ENCODE results near the gene RPL13A. TPM values are rescaled to one million over a fixed set of nuclear protein-coding genes. Genes with fewer than 3 reads are reported as not detected.
"Not testable (repeated sequence)": the region's sequence is repeated elsewhere in the genome, so short reads cannot be mapped to it uniquely, and the experiment has no call there.

Gene RPL13A
- total RNA-seq, 1 donor from 2014 or later, result 2,053 TPM

DNA sequence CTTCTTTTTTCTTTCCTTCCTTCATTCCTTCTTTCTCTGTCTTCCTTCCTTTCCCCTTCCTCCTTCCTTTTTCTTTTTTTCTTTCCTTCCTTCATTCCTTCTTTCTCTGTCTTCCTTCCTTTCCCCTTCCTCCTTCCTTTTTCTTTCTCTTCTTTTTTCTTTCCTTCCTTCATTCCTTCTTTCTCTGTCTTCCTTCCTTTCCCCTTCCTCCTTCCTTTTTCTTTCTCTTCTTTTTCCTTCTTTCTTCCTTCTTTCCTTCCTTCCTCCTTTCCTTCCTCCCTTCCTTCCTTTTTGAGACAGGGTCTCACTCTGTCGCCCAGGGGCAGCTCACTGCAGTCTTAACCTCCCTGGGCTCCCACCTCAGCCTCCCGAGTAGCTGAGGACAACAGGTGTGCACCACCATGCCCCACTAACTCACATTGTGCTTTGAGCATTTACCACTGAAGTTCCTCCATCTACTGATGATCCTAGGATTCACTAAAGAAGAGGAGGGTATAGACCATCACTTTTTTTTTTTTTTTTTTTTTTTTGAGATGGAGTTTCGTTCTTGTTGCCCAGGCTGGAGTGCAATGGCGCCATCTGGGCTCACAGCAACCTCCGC, 43.2 kb upstream of the RPL13A start:
- not testable (repeated sequence) for H3K27ac Mint-ChIP-seq; H3K9me3 ChIP-seq (ENCODE audit: low read depth); H2AFZ ChIP-seq (replicated peaks); H3K36me3 ChIP-seq; H3K4me3 ChIP-seq; H3K4me1 ChIP-seq; DNase-seq (ENCODE audit: low spot score); H3K27ac ChIP-seq; H3K79me2 ChIP-seq (ENCODE audit: low read depth); H3K4me2 ChIP-seq; H3K9me3 Mint-ChIP-seq; H3K36me3 Mint-ChIP-seq; H3K9ac ChIP-seq
- Histone ChIP-seq H3K27me3 (peaks cover 35% of the 10 kb centered on the region), H3F3A (ENCODE audit: low read depth) (peaks cover 54% of the 10 kb centered on the region), H4K20me1 (ENCODE audit: low read depth) (peaks cover 11% of the 10 kb centered on the region)
- Mint-ChIP-seq H3K27me3 (ENCODE audit: insufficient read depth, low read depth) (peaks cover 41% of the 10 kb centered on the region), H3K4me3 (peak overlapping the region; percentile 85), H3K4me1 (peaks cover 21% of the 10 kb centered on the region)
- peak; percentile 11 for TF ChIP-seq EZH2 (IDR thresholded peaks at IDR 0.05)

DNA sequence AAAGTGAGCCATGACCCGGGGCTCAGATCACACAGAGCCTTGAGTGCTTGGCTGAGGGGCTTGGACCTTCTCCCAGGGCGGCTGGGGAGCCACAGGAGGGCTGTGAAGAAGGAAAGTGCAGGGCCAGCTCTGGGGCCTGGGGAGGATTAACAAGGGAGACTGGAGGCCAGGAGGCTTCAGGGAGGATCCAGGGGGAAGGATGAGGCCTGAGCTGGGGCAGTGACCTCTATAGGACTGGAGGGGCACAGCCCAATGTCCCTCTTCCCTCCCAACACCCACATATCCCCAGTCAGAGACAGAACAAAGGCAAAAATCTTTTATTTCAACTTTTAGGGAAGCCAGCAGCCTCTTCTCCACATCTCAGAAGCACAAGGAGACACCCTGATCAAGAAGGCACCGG, 41.4 kb upstream of the RPL13A start:
- Mint-ChIP-seq H3K27me3 (ENCODE audit: insufficient read depth, low read depth) (peaks cover 23% of the 10 kb centered on the region), H3K27ac (peak overlapping the region; percentile 81), H3K4me3 (no peak overlapping the region), H3K9me3 (no peaks in the 10 kb centered on the region), H3K4me1 (peaks cover 20% of the 10 kb centered on the region), H3K36me3 (peaks cover 9% of the 10 kb centered on the region)
- peaks cover 13% of the 10 kb centered on the region for H3K4me1 ChIP-seq
- peaks cover 17% of the 10 kb centered on the region for H3K27me3 ChIP-seq
- no peaks in the 10 kb centered on the region for H3K9me3 ChIP-seq (ENCODE audit: low read depth)
- H3K4me3 ChIP-seq, result no peak overlapping the region
- no peaks in the 10 kb centered on the region for H3K36me3 ChIP-seq
- no peak overlapping the region for H3K27ac ChIP-seq
- TF ChIP-seq EZH2 (IDR thresholded peaks at IDR 0.05), result no peak
- TF ChIP-seq, protein P1, sequence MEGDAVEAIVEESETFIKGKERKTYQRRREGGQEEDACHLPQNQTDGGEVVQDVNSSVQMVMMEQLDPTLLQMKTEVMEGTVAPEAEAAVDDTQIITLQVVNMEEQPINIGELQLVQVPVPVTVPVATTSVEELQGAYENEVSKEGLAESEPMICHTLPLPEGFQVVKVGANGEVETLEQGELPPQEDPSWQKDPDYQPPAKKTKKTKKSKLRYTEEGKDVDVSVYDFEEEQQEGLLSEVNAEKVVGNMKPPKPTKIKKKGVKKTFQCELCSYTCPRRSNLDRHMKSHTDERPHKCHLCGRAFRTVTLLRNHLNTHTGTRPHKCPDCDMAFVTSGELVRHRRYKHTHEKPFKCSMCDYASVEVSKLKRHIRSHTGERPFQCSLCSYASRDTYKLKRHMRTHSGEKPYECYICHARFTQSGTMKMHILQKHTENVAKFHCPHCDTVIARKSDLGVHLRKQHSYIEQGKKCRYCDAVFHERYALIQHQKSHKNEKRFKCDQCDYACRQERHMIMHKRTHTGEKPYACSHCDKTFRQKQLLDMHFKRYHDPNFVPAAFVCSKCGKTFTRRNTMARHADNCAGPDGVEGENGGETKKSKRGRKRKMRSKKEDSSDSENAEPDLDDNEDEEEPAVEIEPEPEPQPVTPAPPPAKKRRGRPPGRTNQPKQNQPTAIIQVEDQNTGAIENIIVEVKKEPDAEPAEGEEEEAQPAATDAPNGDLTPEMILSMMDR (IDR thresholded peaks at IDR 0.05), result no peak
- no peak for TF ChIP-seq EZH2phosphoT487 (IDR thresholded peaks at IDR 0.05)
- H2AFZ ChIP-seq (replicated peaks), result no peak overlapping the region
- H4K20me1 ChIP-seq (ENCODE audit: low read depth), result peaks cover 5% of the 10 kb centered on the region
- DNase-seq (ENCODE audit: low spot score), result no peak
- no peak overlapping the region for H3K9ac ChIP-seq
- H3K79me2 ChIP-seq (ENCODE audit: low read depth), result peaks cover 21% of the 10 kb centered on the region
- H3K4me2 ChIP-seq, result no peak overlapping the region
- peaks cover 48% of the 10 kb centered on the region for H3F3A ChIP-seq (ENCODE audit: low read depth)

DNA sequence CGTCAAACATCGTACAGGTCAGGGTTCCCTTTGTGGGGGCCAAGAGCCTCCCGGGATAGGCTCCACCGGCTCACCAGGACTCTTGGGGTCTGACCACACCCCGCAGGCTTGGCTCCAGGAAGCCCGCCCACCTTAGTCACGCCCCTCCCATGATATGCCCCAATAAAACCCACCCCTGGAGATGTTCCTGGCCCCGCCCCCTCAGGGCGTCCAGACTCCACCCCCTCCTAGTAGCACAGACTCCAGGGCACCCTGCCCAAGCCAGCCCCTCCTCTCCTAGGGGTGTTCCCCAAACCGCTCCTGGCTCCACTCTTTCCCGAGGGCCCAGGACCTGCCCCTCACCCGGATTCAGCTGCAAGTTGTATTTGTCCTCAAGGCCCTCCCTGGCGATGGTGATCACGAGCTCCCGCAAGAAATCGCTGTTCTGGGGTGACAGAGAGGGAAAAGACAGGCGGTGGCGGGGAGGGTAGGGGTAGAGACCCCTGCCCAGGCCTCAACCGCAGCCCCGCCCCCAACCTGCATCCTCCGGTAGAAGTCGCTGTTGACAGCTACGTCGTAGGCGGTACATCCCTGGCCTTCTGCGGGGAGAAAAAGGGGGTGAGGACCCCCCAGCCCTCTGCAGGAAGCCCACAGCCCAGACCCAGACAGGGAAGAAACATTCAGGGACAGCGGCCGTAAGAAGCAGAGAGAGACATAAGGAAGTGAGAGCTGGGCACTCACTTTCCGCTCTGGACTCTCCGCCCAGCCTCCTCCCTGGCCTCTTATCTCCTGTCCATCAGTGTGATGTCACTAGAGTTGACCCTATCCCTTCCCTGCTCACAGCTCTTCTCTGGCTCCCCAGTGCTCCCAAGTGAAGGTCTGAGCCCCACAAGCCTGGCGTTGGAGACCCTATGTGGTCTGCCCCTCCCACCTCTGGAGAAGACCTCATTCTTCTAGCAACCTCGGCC, 39.6 kb upstream of the RPL13A start:
- Mint-ChIP-seq H3K4me1 (peaks cover 20% of the 10 kb centered on the region), H3K27me3 (ENCODE audit: insufficient read depth, low read depth) (peaks cover 16% of the 10 kb centered on the region), H3K4me3 (peak overlapping the region; percentile 52), H3K9me3 (no peaks in the 10 kb centered on the region), H3K36me3 (peaks cover 12% of the 10 kb centered on the region), H3K27ac (no peak overlapping the region)
- Histone ChIP-seq H3F3A (ENCODE audit: low read depth) (peaks cover 47% of the 10 kb centered on the region), H3K9ac (no peak overlapping the region), H3K36me3 (no peaks in the 10 kb centered on the region), H3K27ac (no peak overlapping the region), H3K79me2 (ENCODE audit: low read depth) (peaks cover 26% of the 10 kb centered on the region), H3K27me3 (no peaks in the 10 kb centered on the region), H3K4me3 (no peak overlapping the region), H3K4me2 (no peak overlapping the region), H4K20me1 (ENCODE audit: low read depth) (peaks cover 5% of the 10 kb centered on the region), H2AFZ (replicated peaks) (no peak overlapping the region), H3K4me1 (peaks cover 5% of the 10 kb centered on the region), H3K9me3 (ENCODE audit: low read depth) (no peaks in the 10 kb centered on the region)
- no peak for TF ChIP-seq EZH2 (IDR thresholded peaks at IDR 0.05)
- TF ChIP-seq EZH2phosphoT487 (IDR thresholded peaks at IDR 0.05), result no peak
- TF ChIP-seq, protein P1 (IDR thresholded peaks at IDR 0.05), result no peak
- peak; percentile 57 for DNase-seq (ENCODE audit: low spot score)
